IPS-NIHi7 (cell line): Measurements from ENCODE around the gene AP1M2.
"Not testable (repeated sequence)": the region's sequence is repeated elsewhere in the genome, so short reads cannot be mapped to it uniquely, and the experiment has no call there.

Experiments used
- DNase-seq: peaks from one replicate; pipeline ENCODE4 v3.0.0; 2012; ENCODE audit warnings: mixed read lengths; ENCODE audit errors: extremely low spot score

Gene AP1M2

DNA sequence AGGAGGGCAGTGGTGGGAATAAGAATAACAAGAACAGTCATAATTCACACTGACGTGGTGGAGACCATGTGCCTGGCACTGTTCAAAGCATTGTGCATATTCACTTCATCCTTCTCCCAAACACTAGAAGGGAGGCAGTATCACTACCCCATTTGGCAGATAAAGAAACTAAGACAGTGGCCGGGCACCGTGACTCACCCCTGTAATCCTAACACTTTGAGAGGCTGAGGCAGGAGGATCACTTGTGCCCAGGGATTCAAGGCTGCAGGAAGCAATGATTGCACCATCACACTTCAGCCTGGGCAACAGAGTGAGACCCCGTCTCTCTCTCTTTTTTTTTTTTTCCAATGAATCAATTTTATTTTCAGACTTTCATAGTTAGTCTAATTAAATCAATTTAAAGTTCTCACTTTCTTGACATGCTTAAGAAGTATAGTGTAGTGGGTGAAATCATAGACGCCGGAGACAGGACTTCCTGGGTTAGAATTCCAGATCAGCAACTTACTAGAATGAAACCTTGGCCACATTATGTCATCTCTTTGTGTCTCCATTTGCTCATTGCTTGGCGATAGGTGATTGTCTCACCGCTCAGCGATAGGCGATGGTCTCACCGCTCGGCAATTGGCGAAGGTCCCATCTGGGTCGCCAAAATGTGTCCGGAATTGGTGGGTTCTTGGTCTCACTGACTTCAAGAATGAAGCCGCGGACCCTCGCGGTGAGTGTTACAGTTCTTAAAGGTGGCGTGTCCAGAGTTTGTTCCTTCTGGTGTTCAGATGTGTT, 48.7 kb downstream of the AP1M2 start:
- DNase-seq, result no peak

DNA sequence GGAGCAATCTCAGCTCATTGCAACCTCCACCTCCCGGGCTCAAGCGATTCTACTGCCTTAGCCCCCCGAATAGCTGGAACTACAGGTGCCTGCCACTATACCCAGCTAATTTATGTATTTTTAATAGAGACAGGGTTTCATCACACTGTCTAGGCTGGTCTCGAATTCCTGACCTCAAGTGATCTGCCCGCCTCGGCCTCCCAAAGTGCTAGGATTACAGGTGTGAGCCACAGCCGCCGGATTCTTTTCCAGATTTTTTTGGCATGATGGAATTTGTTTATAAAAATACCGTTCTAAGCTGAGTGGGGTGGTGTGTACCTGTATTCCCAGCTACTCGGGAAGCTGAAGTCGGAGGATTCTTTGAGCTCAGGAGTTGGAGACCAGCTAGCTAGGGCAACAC, 49.4 kb downstream of the AP1M2 start:
- DNase-seq, result no peak

DNA sequence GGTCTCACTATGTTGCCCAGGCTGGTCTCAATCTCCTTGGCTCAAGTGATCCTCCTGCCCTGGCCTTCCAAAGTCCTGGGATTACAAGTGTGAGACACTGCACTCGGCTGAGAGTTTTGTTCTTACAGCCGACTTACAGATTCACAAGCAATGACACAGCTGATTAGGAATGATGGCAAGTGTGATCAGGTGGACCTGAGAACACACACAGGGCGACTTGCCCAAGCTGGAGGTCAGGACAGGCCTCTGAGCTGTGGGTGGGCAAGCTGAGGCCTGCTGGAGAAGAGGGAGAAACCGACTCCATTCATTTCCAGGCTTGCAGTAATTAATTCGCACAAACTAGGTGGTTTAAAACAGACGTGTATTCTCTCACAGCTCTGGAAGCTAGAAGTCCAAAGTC, 51.5 kb downstream of the AP1M2 start:
- DNase-seq, result no peak

- no peak for DNase-seq
Observed at GRCh38 chr19:10533646-10534386, 53.3 kb downstream of the AP1M2 start.

DNA sequence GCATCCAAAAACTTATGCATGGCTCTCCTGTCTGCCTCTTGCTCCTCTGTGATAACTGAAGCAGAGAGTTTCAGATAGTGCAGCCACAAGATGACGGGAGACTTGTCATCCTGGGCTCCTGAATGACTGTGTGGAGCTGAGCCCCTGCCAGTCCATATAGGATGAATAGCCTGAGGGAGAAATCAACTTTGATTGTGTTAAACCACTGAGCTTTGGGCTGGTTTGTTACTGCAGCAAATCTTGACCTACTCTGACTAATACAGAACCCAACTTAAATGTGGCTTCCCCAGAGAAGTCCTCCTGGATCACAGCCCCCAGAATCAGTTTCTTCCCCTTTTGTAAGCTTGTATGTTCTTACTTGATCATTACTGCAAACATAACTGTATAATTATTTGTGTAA, 54.7 kb downstream of the AP1M2 start:
- DNase-seq, result no peak

DNA sequence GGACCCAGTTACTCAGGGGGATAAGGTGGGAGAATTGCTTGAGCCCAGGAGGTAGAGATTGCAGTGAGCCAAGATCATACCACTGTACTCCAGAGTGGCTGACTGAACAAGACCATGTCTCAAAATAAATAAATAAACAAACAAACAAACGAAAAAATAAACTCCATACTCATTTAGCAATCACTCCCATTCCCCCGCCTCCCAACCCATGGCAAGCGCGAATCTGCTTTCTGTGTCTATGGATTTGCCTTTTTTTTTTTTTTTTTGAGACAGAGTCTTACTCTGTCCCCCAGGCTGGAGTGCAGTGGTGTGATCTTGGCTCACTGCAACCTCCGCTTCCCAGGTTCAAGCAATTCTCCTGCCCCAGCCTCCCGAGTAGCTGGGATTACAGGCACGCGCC, 60.2 kb downstream of the AP1M2 start:
- not testable (repeated sequence) for DNase-seq

GRCh38 chr19:10525636-10526035, 61.5 kb downstream of the AP1M2 start:
- no peak for DNase-seq

DNA sequence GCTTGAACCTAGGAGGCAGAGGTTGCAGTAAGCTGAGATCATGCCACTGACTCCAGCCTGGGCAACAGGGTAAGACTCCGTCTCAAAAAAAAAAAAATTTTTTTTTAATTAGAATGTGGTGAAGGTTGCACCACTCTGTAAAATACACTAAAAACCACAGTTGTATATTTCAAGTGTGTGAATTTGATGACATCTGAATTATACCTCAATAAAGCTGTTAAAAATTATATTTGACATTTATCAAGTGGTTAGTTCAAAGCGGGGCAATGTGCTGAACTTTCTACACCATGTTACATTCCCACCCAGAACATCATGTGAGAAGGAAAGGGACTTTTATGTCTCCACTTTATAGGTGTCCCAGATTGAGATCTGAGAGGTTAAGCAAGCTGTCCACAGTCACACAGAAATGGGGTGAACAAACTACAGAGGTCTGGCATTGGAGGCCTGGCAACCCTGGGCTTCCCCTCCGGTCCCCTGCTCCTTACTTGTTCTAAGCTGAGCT, 63.9 kb downstream of the AP1M2 start:
- no peak for DNase-seq
